ENCODE data around the gene TRMT1. TPM values are rescaled to one million over a fixed set of nuclear protein-coding genes. Genes with fewer than 3 reads are reported as not detected.

Gene TRMT1
- total RNA-seq, 1 donor from 2014 or later = 49.9 TPM

- no peak for TF ChIP-seq CTCF (conservative IDR thresholded peaks at IDR 0.05; ENCODE audit: low read depth, low read length)
- H3K4me3 ChIP-seq (ENCODE audit: low read depth, low read length) = no peak overlapping the region
- DNase-seq (ENCODE audit: low read depth) = no peak
Observed at GRCh38 chr19:13127811-13128575, 11.5 kb upstream of the TRMT1 start.

- no peak for TF ChIP-seq CTCF (conservative IDR thresholded peaks at IDR 0.05; ENCODE audit: low read depth, low read length)
- no peak overlapping the region for H3K4me3 ChIP-seq (ENCODE audit: low read depth, low read length)
- no peak for DNase-seq (ENCODE audit: low read depth)
Observed at GRCh38 chr19:13127051-13127450, 10.5 kb upstream of the TRMT1 start.

DNA sequence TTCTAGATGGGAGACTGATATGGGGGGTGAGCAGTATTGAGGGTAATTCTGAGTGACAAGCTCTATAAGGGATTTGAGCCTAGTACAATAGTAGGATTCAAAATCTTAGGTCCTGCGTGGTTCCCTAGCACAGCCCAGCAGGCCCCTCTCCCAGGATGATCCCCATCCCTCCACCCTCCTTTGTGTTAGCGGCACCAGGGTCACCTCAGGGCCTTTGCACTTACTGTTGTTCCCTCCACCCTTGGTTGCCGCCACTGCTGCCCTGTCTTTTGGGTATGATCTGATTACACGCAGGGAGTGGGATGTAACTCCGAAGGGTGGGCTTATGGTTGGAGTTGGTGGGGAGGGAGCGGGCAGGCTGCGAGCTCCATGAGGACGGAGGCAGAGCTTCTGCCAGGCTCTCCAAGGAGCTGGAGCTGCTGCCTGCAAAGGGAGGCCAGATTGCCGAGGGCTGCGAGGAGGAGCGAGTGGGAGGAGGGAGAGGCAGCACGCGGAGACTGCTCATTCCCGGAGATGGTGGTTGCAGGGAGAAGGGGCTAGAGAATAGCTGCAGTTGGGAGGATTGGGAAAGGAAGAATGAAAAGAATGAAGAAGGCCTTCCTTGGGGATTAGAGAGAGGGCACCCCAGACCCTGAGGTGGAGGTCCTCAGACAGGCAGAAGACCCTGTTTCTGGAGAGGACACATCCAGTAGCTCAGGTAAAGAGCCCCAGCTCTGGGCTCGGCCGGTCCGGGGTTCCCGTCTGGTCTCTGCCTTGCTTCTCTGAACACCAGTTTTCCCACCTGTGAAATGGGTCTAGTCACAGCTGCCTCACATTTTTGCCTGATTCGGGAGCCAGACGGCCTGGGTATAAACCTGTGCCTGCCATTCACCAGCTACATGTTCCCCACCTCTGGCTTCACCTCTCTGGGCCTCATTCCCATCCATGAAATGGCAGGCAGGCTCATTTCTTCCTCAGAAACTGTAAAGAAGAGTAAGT is 6.7 kb upstream of the TRMT1 start:
- H3K4me3 ChIP-seq (ENCODE audit: low read depth, low read length) = no peak overlapping the region
- no peak for TF ChIP-seq CTCF (conservative IDR thresholded peaks at IDR 0.05; ENCODE audit: low read depth, low read length)
- no peak for DNase-seq (ENCODE audit: low read depth)

DNA sequence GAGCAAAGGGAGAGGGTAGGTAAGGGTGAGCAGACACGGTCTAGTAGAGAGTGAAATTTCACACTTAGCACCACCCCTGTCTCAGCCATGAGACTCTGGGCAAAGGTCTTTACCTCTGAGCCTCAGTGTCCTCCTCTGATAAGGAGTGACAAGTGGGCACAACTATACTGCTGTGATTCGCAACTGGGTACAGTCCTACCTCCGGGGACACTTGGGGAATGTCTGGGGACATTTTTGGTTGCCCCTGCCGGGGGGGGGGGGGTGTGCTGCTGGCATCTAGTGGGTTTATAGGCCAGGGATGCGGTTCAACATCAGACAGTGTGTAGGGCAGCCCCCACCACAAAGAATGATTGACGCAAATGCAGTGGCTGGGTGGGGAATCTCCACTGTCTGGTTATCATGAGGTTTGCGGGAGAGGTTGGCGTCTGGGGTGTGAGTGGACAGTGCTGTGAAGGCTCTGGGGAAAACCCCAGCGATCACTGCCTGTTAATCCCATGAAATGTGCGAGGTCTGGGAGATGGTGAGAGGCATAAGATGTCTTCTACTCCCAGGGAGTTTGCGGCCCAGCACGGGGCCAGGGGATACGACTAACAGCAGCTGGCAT is 5.8 kb upstream of the TRMT1 start:
- TF ChIP-seq CTCF (conservative IDR thresholded peaks at IDR 0.05; ENCODE audit: low read depth, low read length) = no peak
- no peak for DNase-seq (ENCODE audit: low read depth)
- H3K4me3 ChIP-seq (ENCODE audit: low read depth, low read length) = no peak overlapping the region

DNA sequence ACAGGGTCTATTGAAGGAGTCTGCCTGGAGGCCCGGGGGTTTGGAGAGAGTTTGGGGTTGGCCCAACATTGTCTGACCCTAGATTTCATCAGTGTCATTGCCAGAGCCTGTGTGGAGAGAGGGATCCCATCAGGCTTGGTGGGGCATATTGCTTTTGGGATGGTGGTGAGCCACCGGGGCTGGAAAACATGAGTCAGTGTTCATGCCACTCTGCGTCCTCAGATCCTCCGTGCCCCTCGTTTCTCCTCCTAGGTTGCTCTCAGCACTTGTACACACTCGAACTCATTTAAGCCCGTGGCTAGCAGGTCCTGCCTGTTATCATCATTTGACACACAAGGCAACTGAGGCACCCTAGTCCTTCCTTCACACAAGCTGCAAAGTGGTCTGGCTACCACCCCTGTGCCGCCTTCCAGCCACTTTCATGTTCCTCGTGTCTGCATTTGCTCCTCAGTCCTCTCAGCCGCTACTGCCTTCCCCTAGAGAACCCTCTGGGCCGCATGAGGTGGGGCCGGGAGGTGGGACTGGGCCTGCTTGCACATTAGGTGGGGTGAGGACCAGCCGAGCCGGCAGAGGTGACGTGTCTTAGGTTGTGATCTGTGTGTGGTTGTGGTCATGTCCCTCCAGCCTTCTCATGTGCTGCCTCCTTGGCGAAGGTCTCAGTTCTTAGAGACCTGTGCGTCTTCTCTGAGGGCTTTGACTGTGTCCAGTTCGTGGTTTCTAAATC is 5.2 kb upstream of the TRMT1 start:
- H3K4me3 ChIP-seq (ENCODE audit: low read depth, low read length) = no peak overlapping the region
- DNase-seq (ENCODE audit: low read depth) = no peak
- TF ChIP-seq CTCF (conservative IDR thresholded peaks at IDR 0.05; ENCODE audit: low read depth, low read length) = no peak

DNA sequence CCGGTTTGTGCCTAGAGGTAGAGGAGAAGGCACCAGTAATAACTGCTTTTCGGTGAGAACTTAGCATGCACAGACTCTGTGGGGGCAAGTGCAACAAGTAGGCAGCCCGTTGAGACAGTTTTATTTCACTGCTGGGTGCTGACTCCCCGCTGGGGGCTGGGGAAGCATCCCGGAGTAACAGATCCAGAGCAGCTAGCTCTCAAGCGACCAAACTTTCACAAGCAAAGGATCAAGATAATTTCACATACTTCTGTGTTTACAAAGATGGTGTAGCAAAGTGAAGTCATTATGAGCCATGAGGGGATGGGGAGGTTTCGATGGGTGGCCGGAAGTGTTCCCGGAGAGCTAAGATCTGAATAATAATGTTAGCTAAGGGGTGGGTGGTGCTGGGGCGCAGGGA is 4.3 kb upstream of the TRMT1 start:
- no peak overlapping the region for H3K4me3 ChIP-seq (ENCODE audit: low read depth, low read length)

More for the DNA sequence above, 4.3 kb upstream of the TRMT1 start:
- DNase-seq (ENCODE audit: low read depth) = no peak
- no peak for TF ChIP-seq CTCF (conservative IDR thresholded peaks at IDR 0.05; ENCODE audit: low read depth, low read length)

Data from epithelial cell of proximal tubule (primary cell).